HepG2 (cell line): ENCODE results near the gene PRSS12. TPM values are rescaled to one million over a fixed set of nuclear protein-coding genes. Genes with fewer than 3 reads are reported as not detected.
A peak's percentile ranks its signal among the peaks of the same experiment; 100 is the strongest.

ENCODE experiments used
- ATAC-seq: fragments of 200-7000 bp; cut with Tn5 transposase; 3 replicates; pipeline ENCODE4 v1.9.1; 2020; ENCODE audit warnings: mild to moderate bottlenecking, moderate library complexity
- BruUV-seq: library from RNA; stranded (reverse); fragments of 400-500 nt; replicated peaks from 2 replicates; lab custom pipeline; 2021; lab: Mats Ljungman, UMichigan
- CTCF ChIA-PET: fragments of 300-600 bp; formaldehyde crosslinking; extraction: SDS; loops from one replicate; lab custom pipeline; 2021; ENCODE audit warnings: low total read pairs, inconsistent platforms, low intra/inter-chr PET ratio; lab: Yijun Ruan, JAX
- POLR2A ChIA-PET: fragments of 350-600 bp; sonication (Branson Sonifier 250); formaldehyde crosslinking; loops from one replicate; lab custom pipeline; 2020; ENCODE audit warnings: antibody characterized with exemption, inconsistent platforms; lab: Yijun Ruan, JAX
- DNase-seq: peaks from one replicate; pipeline ENCODE4 v3.0.0-alpha.2; 2015; ENCODE audit warnings: low spot score
- FAIRE-seq: peaks from 3 replicates; lab custom pipeline; 2011; peaks lifted over from hg19 to GRCh38; lab: Jason Lieb, UNC
- H2AFZ ChIP-seq: one replicate; pipeline ENCODE4 v1.6.1; 2011; ENCODE audit warnings: low read length, inconsistent platforms
- H3K27ac ChIP-seq: fragments of 300-600 bp; 3 replicates; pipeline ENCODE4 v1.8.0; 2011; ENCODE audit warnings: mixed run types, mild to moderate bottlenecking, mixed read lengths, low read length, inconsistent platforms; ENCODE audit not compliant: insufficient read depth; ENCODE audit errors: extremely low read length
- H3K27me3 ChIP-seq, 2 experiments: fragments of 200-600 bp in 1 of 2; 2 replicates in 1 of 2; 3 replicates in 1 of 2; pipeline versions ENCODE4 v1.6.0 to v1.8.0; 2011; ENCODE audit warnings: low read length in 2 of 2, mild to moderate bottlenecking in 2 of 2, moderate library complexity in 2 of 2, inconsistent platforms in 1 of 2; ENCODE audit not compliant: insufficient read depth in 2 of 2, control insufficient read depth in 1 of 2
- H3K36me3 ChIP-seq, 2 experiments: fragments of 200-600 bp in 1 of 2; replicated peaks in 1 of 2; 2 replicates in 1 of 2; 3 replicates in 1 of 2; pipeline versions ENCODE4 v1.5.1 to v1.8.0; 2011; ENCODE audit warnings: low read length in 2 of 2, inconsistent platforms in 1 of 2; ENCODE audit not compliant: insufficient read depth in 2 of 2, control insufficient read depth in 1 of 2
- H3K4me1 ChIP-seq: 2 replicates; pipeline ENCODE4 v1.5.1; 2012; ENCODE audit warnings: low read length, inconsistent platforms; ENCODE audit not compliant: insufficient read depth
- H3K4me2 ChIP-seq: 2 replicates; pipeline ENCODE4 v1.6.0; 2011; ENCODE audit warnings: low read depth, low read length, inconsistent platforms
- H3K4me3 ChIP-seq, 3 experiments: fragments of 200-600 bp in 1 of 3; sonication (generic), shearing (Covaris generic) in 1 of 3; replicated peaks in 1 of 3; 2 replicates each; pipeline ENCODE4 v1.5.1; 2011 to 2016; ENCODE audit warnings: low read length in 3 of 3, inconsistent platforms in 2 of 3, low read depth in 2 of 3, mild to moderate bottlenecking in 2 of 3, control low read depth in 1 of 3, mixed read lengths in 1 of 3; ENCODE audit not compliant: insufficient read depth in 1 of 3
- H3K79me2 ChIP-seq: one replicate; pipeline ENCODE4 v1.6.1; 2011; ENCODE audit warnings: low read length, inconsistent platforms; ENCODE audit not compliant: insufficient read depth
- H3K9ac ChIP-seq: 2 replicates; pipeline ENCODE4 v1.6.0; 2011; ENCODE audit warnings: mild to moderate bottlenecking, low read depth, low read length, inconsistent platforms; ENCODE audit not compliant: insufficient read depth
- H3K9me3 ChIP-seq: 2 replicates; pipeline ENCODE4 v1.5.1; 2012; ENCODE audit warnings: mild to moderate bottlenecking, low read length
- H4K20me1 ChIP-seq: 2 replicates; pipeline ENCODE4 v1.6.0; 2011; ENCODE audit warnings: inconsistent platforms, mild to moderate bottlenecking, low read length, moderate library complexity; ENCODE audit not compliant: insufficient read depth
- ARID2 ChIP-seq: sonication (generic); formaldehyde crosslinking; IDR thresholded peaks from 2 replicates; pipeline ENCODE4 v1.8.1; 2022; ENCODE audit warnings: mild to moderate bottlenecking, missing genetic modification reagents, borderline replicate concordance
- HNRNPL ChIP-seq: fragments of 200-400 bp; formaldehyde crosslinking; IDR thresholded peaks from 2 replicates; pipeline ENCODE4 v1.6.1; 2017; ENCODE audit warnings: mild to moderate bottlenecking, low read depth, low read length
- MTA1 ChIP-seq: sonication (generic); formaldehyde crosslinking; IDR thresholded peaks from 2 replicates; pipeline ENCODE4 v1.4.0; 2020; ENCODE audit warnings: missing genetic modification reagents, mild to moderate bottlenecking, borderline replicate concordance
- MZF1 ChIP-seq: sonication (generic); formaldehyde crosslinking; IDR thresholded peaks from 2 replicates; pipeline ENCODE4 v1.8.1; 2023; ENCODE audit warnings: mild to moderate bottlenecking, missing genetic modification reagents, borderline replicate concordance
- RBM22 ChIP-seq: fragments of 200-400 bp; formaldehyde crosslinking; optimal IDR thresholded peaks from 2 replicates; pipeline ENCODE3; 2017; ENCODE audit warnings: mild to moderate bottlenecking, low read length, moderate library complexity
- REL ChIP-seq: sonication (generic); formaldehyde crosslinking; conservative IDR thresholded peaks from 2 replicates; pipeline ENCODE4 v1.8.0; 2022; ENCODE audit warnings: mild to moderate bottlenecking, missing genetic modification reagents, moderate library complexity
- ZNF614 ChIP-seq: IDR thresholded peaks from 2 replicates; pipeline ENCODE4 v1.6.1; 2018; ENCODE audit warnings: missing biosample characterization, missing genetic modification reagents, inconsistent platforms, borderline replicate concordance
- ZNF816 ChIP-seq: sonication (generic); formaldehyde crosslinking; IDR thresholded peaks from 2 replicates; pipeline ENCODE4 v1.8.0; 2022; ENCODE audit warnings: missing genetic modification reagents, mild to moderate bottlenecking, borderline replicate concordance
- ZZZ3 ChIP-seq: sonication (generic); formaldehyde crosslinking; IDR thresholded peaks from 2 replicates; pipeline ENCODE4 v1.4.0; 2020; ENCODE audit warnings: missing genetic modification reagents, mild to moderate bottlenecking, borderline replicate concordance
- WGBS: methylation state at CpG from one replicate; pipeline ENCODE4 v1.1.6; 2017; ENCODE audit warnings: low lambda C conversion rate; 5-methylcytosine and 5-hydroxymethylcytosine counted together
- in situ Hi-C: cut with HindIII; loops from 2 replicates; pipeline ENCODE4 v1.10.0; 2017; ENCODE audit warnings: low pct_unique_long_range_greater_than_20kb; ENCODE audit not compliant: extremely low pct_ligation_motif_present
- intact Hi-C: fragments of 100-400 bp; cut with micrococcal nuclease; formaldehyde crosslinking; loops from one replicate; pipeline ENCODE4 v1.10.0; 2022; ENCODE audit not compliant: unreplicated experiment
- polyA plus RNA-seq, 8 experiments: library from polyadenylated mRNA; depleted of rRNA in 3 of 8; stranded (reverse) in 7 of 8; unstranded in 1 of 8; fragments of >200 nt; fragmentation: Illumina TruSeq in 4 of 8; extraction: Trizol in 4 of 8; gene quantifications; 2 replicates each; pipeline versions ENCODE4 v1.2.1 to v1.2.3, GENCODE V29; 2011 to 2016; ENCODE audit warnings: low read depth in 4 of 8, missing spikeins in 1 of 8, mixed read lengths in 1 of 8; ENCODE audit not compliant: insufficient read depth in 1 of 8
- total RNA-seq, 5 experiments: library from RNA; depleted of rRNA; stranded (reverse); fragments of >200 nt; fragmentation: Illumina TruSeq; extraction: Trizol; gene quantifications; 2 replicates each; pipeline ENCODE4 v1.2.3, GENCODE V29; 2016; ENCODE audit warnings: low read depth in 1 of 5
- TF ChIP-seq, protein P1 (sequence below): IDR thresholded peaks from 2 replicates; pipeline ENCODE4 v1.6.1; 2016; ENCODE audit warnings: missing compliant biosample characterization, missing genetic modification reagents, borderline replicate concordance
- TF ChIP-seq, protein P2 (sequence below): sonication (generic); formaldehyde crosslinking; IDR thresholded peaks from 2 replicates; pipeline ENCODE4 v1.8.0; 2022; ENCODE audit warnings: mild to moderate bottlenecking, missing genetic modification reagents; ENCODE audit not compliant: insufficient replicate concordance
- TF ChIP-seq, protein P3 (sequence below), 2 experiments: sonication (generic) in 1 of 2; formaldehyde crosslinking in 1 of 2; IDR thresholded peaks; 2 replicates each; pipeline versions ENCODE4 v1.5.1 to v1.6.1; 2011 to 2020; ENCODE audit warnings: borderline replicate concordance in 1 of 2, low read depth in 1 of 2, low read length in 1 of 2, mild to moderate bottlenecking in 1 of 2, missing genetic modification reagents in 1 of 2, moderate library complexity in 1 of 2

PRSS12 gene
- total and polyA plus RNA-seq, 2 of the 13 experiments (the other 11 are each of a cell fraction or from before 2014, with no cell fraction given): 0.02 TPM; not detected in 1

GRCh38 chr4:118279920-118280432 lies 72.8 kb downstream of the PRSS12 start (continued):
- 0 out of 2 replicates have a peak, but pooled peaks have one; percentile 13 for TF ChIP-seq HNRNPL
- TF ChIP-seq, protein P1, sequence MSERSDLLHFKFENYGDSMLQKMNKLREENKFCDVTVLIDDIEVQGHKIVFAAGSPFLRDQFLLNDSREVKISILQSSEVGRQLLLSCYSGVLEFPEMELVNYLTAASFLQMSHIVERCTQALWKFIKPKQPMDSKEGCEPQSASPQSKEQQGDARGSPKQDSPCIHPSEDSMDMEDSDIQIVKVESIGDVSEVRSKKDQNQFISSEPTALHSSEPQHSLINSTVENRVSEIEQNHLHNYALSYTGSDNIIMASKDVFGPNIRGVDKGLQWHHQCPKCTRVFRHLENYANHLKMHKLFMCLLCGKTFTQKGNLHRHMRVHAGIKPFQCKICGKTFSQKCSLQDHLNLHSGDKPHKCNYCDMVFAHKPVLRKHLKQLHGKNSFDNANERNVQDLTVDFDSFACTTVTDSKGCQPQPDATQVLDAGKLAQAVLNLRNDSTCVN (CRISPR knock-in tag): no peak
- TF ChIP-seq RBM22: peak; percentile 78
- TF ChIP-seq ZNF614: no peak
- TF ChIP-seq MZF1 (CRISPR knock-in tag): no peak

DNA sequence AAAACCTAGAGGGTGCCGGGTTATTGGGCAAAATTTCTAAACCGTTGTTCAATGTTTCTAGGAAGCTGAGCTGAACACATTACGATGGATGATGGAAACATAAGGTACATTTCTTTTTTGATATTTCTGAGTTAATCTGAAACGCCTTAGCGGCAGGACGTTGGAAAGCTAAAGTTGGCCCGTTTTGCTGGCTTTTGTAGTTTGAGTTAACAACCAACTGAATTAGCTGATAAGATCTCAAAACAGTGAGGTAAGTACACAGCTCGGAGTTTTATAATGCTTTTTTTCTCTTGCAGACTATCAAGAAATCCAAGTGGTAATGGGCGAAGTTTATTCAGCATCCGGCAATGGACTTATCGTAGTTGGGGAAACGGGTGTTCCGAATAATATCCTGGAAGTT lies 73.5 kb downstream of the PRSS12 start:
- peak overlapping the region; percentile 77 for H3K4me2 ChIP-seq
- peaks cover 19% of the 10 kb centered on the region for H3K79me2 ChIP-seq
- H4K20me1 ChIP-seq: peaks cover 20% of the 10 kb centered on the region
- 0% methylated on average over 13 of the region's 13 CpGs for WGBS
- no TSS peak for BruUV-seq
- POLR2A ChIA-PET: no interaction called here
- intact Hi-C loops (no loop called here), in situ Hi-C loops (loop anchor here (10.0 kb wide), 1 partner anchor 205 kb away; no protein-coding TSS in a partner anchor)
- no peak overlapping the region for H2AFZ ChIP-seq
- no peak for ATAC-seq
- no peaks in the 10 kb centered on the region; a peak in 1 of 5 replicates for H3K27me3 ChIP-seq
- H3K9me3 ChIP-seq: no peaks in the 10 kb centered on the region
- DNase-seq: no peak
- H3K27ac ChIP-seq: peak overlapping the region; percentile 95
- H3K4me1 ChIP-seq: peaks cover 44% of the 10 kb centered on the region
- H3K36me3 ChIP-seq: peaks cover 1 to 2% of the 10 kb centered on the region in 2 experiments; a peak in 1 of 5 replicates
- FAIRE-seq: no peak
- TF ChIP-seq, protein P2, sequence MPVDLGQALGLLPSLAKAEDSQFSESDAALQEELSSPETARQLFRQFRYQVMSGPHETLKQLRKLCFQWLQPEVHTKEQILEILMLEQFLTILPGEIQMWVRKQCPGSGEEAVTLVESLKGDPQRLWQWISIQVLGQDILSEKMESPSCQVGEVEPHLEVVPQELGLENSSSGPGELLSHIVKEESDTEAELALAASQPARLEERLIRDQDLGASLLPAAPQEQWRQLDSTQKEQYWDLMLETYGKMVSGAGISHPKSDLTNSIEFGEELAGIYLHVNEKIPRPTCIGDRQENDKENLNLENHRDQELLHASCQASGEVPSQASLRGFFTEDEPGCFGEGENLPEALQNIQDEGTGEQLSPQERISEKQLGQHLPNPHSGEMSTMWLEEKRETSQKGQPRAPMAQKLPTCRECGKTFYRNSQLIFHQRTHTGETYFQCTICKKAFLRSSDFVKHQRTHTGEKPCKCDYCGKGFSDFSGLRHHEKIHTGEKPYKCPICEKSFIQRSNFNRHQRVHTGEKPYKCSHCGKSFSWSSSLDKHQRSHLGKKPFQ (CRISPR knock-in tag): peak; percentile 33
- TF ChIP-seq ZZZ3 (CRISPR knock-in tag) (no peak), REL (peak; percentile 77; the same call in 1 of the 2 replicates), ZNF816 (CRISPR knock-in tag) (0 out of 2 replicates have a peak, but pooled peaks have one; percentile 14), MTA1 (no peak), ARID2 (CRISPR knock-in tag) (0 out of 2 replicates have a peak, but pooled peaks have one; percentile 29)
- TF ChIP-seq, protein P3, sequence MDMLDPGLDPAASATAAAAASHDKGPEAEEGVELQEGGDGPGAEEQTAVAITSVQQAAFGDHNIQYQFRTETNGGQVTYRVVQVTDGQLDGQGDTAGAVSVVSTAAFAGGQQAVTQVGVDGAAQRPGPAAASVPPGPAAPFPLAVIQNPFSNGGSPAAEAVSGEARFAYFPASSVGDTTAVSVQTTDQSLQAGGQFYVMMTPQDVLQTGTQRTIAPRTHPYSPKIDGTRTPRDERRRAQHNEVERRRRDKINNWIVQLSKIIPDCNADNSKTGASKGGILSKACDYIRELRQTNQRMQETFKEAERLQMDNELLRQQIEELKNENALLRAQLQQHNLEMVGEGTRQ (IDR thresholded peaks at IDR 0.05; ENCODE audit: low read depth, low read length): no peak
- TF ChIP-seq, protein P3 (CRISPR knock-in tag; IDR thresholded peaks at IDR 0.05; ENCODE audit: borderline replicate concordance): peak; percentile 45; the same call in 1 of the 2 replicates
- CTCF ChIA-PET: no interaction called here
- H3K9ac ChIP-seq: peak overlapping the region; percentile 99
- peak overlapping the region; percentile 87 to 92 (median 87) for H3K4me3 ChIP-seq
